HepG2 (cell line): ENCODE data around the gene PIP4K2C. TPM values are rescaled to one million over a fixed set of nuclear protein-coding genes. Genes with fewer than 3 reads are reported as not detected.

Source experiments
- CCAR2 ChIP-seq: fragments of 200-400 bp; formaldehyde crosslinking; optimal IDR thresholded peaks from 2 replicates; pipeline ENCODE3; 2018; ENCODE audit warnings: low read depth, mild to moderate bottlenecking, low read length, moderate library complexity
- EED ChIP-seq: sonication (generic); formaldehyde crosslinking; IDR thresholded peaks from 2 replicates; pipeline ENCODE4 v1.5.0; 2020; ENCODE audit warnings: mild to moderate bottlenecking, missing genetic modification reagents
- FOSL2 ChIP-seq: sonication (generic); formaldehyde crosslinking; IDR thresholded peaks from 2 replicates; pipeline ENCODE4 v1.4.0; 2020; ENCODE audit warnings: missing genetic modification reagents
- HDAC2 ChIP-seq: sonication (generic); formaldehyde crosslinking; IDR thresholded peaks from 2 replicates; pipeline ENCODE4 v1.4.0; 2020; ENCODE audit warnings: missing genetic modification reagents
- HOXA5 ChIP-seq: sonication (generic); formaldehyde crosslinking; IDR thresholded peaks from 2 replicates; pipeline ENCODE4 v1.4.0; 2020; ENCODE audit warnings: missing genetic modification reagents
- MEIS1 ChIP-seq: sonication (generic); formaldehyde crosslinking; IDR thresholded peaks from 2 replicates; pipeline ENCODE4 v1.9.0; 2021; ENCODE audit warnings: mild to moderate bottlenecking, missing genetic modification reagents, moderate library complexity, borderline replicate concordance
- MYC ChIP-seq: sonication (generic); formaldehyde crosslinking; IDR thresholded peaks from 2 replicates; pipeline ENCODE4 v1.9.0; 2021; ENCODE audit warnings: missing genetic modification reagents, borderline replicate concordance
- POGZ ChIP-seq: sonication (generic); formaldehyde crosslinking; IDR thresholded peaks from 2 replicates; pipeline ENCODE4 v1.4.0; 2020; ENCODE audit warnings: mild to moderate bottlenecking, missing genetic modification reagents
- POLR2AphosphoS5 ChIP-seq: IDR thresholded peaks from 2 replicates; pipeline ENCODE4 v1.6.1; 2012; ENCODE audit warnings: low read depth, low read length
- RFXAP ChIP-seq: sonication (generic); formaldehyde crosslinking; IDR thresholded peaks from 2 replicates; pipeline ENCODE4 v1.4.0; 2020; ENCODE audit warnings: missing genetic modification reagents, borderline replicate concordance
- SATB2 ChIP-seq: sonication (generic); formaldehyde crosslinking; IDR thresholded peaks from 2 replicates; pipeline ENCODE4 v1.5.0; 2020; ENCODE audit warnings: missing genetic modification reagents
- SOX5 ChIP-seq: IDR thresholded peaks from 2 replicates; pipeline ENCODE4 v1.6.1; 2016; ENCODE audit warnings: borderline replicate concordance
- SP5 ChIP-seq: IDR thresholded peaks from 2 replicates; pipeline ENCODE4 v1.6.1; 2016; ENCODE audit warnings: low read depth, borderline replicate concordance
- TBP ChIP-seq: sonication (generic); formaldehyde crosslinking; IDR thresholded peaks from 2 replicates; pipeline ENCODE4 v1.5.0; 2020; ENCODE audit warnings: missing genetic modification reagents
- TBX2 ChIP-seq: sonication (generic); formaldehyde crosslinking; IDR thresholded peaks from 2 replicates; pipeline ENCODE4 v1.5.0; 2020; ENCODE audit warnings: missing genetic modification reagents, mild to moderate bottlenecking, borderline replicate concordance
- ZNF205 ChIP-seq: IDR thresholded peaks from 2 replicates; pipeline ENCODE4 v1.6.1; 2018; ENCODE audit warnings: missing biosample characterization, missing genetic modification reagents
- ZNF547 ChIP-seq: sonication (generic); formaldehyde crosslinking; IDR thresholded peaks from 2 replicates; pipeline ENCODE4 v1.5.1; 2020; ENCODE audit warnings: mild to moderate bottlenecking, missing genetic modification reagents
- ZNF598 ChIP-seq: sonication (generic); formaldehyde crosslinking; IDR thresholded peaks from 2 replicates; pipeline ENCODE4 v1.5.1; 2020; ENCODE audit warnings: mild to moderate bottlenecking, missing genetic modification reagents, borderline replicate concordance
- ZNF7 ChIP-seq: IDR thresholded peaks from 2 replicates; pipeline ENCODE4 v1.6.1; 2016; ENCODE audit warnings: missing biosample characterization, missing genetic modification reagents
- polyA plus RNA-seq, 8 experiments: library from polyadenylated mRNA; depleted of rRNA in 3 of 8; stranded (reverse) in 7 of 8; unstranded in 1 of 8; fragments of >200 nt; fragmentation: Illumina TruSeq in 4 of 8; extraction: Trizol in 4 of 8; gene quantifications; 2 replicates each; pipeline versions ENCODE4 v1.2.1 to v1.2.3, GENCODE V29; 2011 to 2016; ENCODE audit warnings: low read depth in 4 of 8, missing spikeins in 1 of 8, mixed read lengths in 1 of 8; ENCODE audit not compliant: insufficient read depth in 1 of 8
- total RNA-seq, 5 experiments: library from RNA; depleted of rRNA; stranded (reverse); fragments of >200 nt; fragmentation: Illumina TruSeq; extraction: Trizol; gene quantifications; 2 replicates each; pipeline ENCODE4 v1.2.3, GENCODE V29; 2016; ENCODE audit warnings: low read depth in 1 of 5
- TF ChIP-seq, protein P1 (sequence below): IDR thresholded peaks from 2 replicates; pipeline ENCODE4 v1.6.1; 2016; ENCODE audit warnings: mild to moderate bottlenecking
- TF ChIP-seq, protein P2 (sequence below): sonication (generic); formaldehyde crosslinking; conservative IDR thresholded peaks from 2 replicates; pipeline ENCODE4 v1.4.0; 2020; ENCODE audit warnings: missing genetic modification reagents

The PIP4K2C gene
- total and polyA plus RNA-seq, 2 of the 13 experiments (the other 11 are each of a cell fraction or from before 2014, with no cell fraction given): 23.3 to 26.4 TPM

DNA sequence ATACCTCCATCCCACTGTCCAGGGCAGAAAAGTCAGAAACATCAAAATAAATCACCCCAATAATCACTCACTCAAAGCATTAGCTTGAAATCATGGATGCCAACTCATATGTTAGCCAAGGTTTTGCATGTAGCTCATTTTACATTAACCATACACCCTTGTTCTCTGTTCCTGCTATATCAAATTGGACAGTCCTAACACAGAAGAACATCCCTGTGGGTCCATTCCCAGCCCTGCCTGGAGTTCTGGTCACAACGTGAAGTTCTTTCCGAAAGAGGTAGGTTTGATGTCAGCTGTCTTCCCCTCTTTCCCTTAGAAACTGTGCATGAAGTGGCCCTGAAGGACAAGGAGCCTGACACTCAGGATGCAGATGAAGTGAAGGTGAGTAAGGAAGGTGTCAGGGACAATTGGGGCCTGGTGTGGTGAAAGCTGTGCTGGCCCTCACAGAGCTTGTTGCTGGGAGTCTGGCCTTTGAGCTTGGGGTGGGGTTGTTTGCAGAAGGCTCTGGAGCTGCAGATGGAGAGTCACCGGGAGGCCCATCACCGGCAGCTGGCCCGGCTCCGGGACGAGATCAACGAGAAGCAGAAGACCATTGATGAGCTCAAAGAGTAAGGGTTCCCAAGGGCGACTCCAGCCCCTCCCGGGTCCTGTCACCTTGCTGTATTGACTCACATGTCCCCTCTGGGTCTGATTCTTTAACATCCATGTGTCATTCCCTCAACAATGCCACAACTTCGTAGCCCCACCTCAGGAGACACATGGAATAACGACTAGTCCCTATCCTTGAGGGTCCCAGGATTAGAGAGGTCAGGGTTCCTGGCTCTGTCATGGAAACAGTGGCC, 15.0 kb upstream of the PIP4K2C start (continued):
- TF ChIP-seq, protein P1, sequence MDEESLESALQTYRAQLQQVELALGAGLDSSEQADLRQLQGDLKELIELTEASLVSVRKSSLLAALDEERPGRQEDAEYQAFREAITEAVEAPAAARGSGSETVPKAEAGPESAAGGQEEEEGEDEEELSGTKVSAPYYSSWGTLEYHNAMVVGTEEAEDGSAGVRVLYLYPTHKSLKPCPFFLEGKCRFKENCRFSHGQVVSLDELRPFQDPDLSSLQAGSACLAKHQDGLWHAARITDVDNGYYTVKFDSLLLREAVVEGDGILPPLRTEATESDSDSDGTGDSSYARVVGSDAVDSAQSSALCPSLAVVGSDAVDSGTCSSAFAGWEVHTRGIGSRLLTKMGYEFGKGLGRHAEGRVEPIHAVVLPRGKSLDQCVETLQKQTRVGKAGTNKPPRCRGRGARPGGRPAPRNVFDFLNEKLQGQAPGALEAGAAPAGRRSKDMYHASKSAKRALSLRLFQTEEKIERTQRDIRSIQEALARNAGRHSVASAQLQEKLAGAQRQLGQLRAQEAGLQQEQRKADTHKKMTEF: peak; percentile 78
- no peak for TF ChIP-seq ZNF7
- TF ChIP-seq TBP (CRISPR knock-in tag): no peak
- TF ChIP-seq MEIS1: peak; percentile 50
- peak; percentile 60; the same call in 1 of the 2 replicates for TF ChIP-seq SOX5 (CRISPR knock-in tag)
- peak; percentile 76; the same call in 1 of the 2 replicates for TF ChIP-seq MYC (CRISPR knock-in tag)
- TF ChIP-seq HDAC2: peak; percentile 73; the same call in 1 of the 2 replicates
- TF ChIP-seq SATB2 (CRISPR knock-in tag): 0 out of 2 replicates have a peak, but pooled peaks have one; percentile 23
- 0 out of 2 replicates have a peak, but pooled peaks have one; percentile 35 for TF ChIP-seq RFXAP (CRISPR knock-in tag)
- TF ChIP-seq EED (CRISPR knock-in tag): 0 out of 2 replicates have a peak, but pooled peaks have one; percentile 45
- no peak for TF ChIP-seq ZNF598 (CRISPR knock-in tag)
- peak; percentile 96 for TF ChIP-seq TBX2
- TF ChIP-seq ZNF205 (CRISPR knock-in tag): no peak
- TF ChIP-seq ZNF547 (CRISPR knock-in tag): 0 out of 2 replicates have a peak, but pooled peaks have one; percentile 21
- peak; percentile 64 for TF ChIP-seq FOSL2 (CRISPR knock-in tag)
- no peak for TF ChIP-seq CCAR2
- TF ChIP-seq SP5: peak; percentile 65
- TF ChIP-seq HOXA5 (CRISPR knock-in tag): peak; percentile 66; the same call in 1 of the 2 replicates
- TF ChIP-seq, protein P2, sequence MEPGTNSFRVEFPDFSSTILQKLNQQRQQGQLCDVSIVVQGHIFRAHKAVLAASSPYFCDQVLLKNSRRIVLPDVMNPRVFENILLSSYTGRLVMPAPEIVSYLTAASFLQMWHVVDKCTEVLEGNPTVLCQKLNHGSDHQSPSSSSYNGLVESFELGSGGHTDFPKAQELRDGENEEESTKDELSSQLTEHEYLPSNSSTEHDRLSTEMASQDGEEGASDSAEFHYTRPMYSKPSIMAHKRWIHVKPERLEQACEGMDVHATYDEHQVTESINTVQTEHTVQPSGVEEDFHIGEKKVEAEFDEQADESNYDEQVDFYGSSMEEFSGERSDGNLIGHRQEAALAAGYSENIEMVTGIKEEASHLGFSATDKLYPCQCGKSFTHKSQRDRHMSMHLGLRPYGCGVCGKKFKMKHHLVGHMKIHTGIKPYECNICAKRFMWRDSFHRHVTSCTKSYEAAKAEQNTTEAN (CRISPR knock-in tag): peak; percentile 53; the same call in 1 of the 2 replicates
- TF ChIP-seq POLR2AphosphoS5: peak; percentile 60
- TF ChIP-seq POGZ (CRISPR knock-in tag): peak; percentile 67
